Globus pallidus (tissue), 1 donor: ENCODE data around the gene SDF2L1.
"Not testable (repeated sequence)": the region's sequence is repeated elsewhere in the genome, so short reads cannot be mapped to it uniquely, and the experiment has no call there.

ENCODE experiments used
- DNase-seq: peaks from one replicate; pipeline ENCODE4 v3.0.0-alpha.2; 2015; ENCODE audit warnings: low spot score

The SDF2L1 gene

GRCh38 chr22:21686634-21687393, 44.7 kb downstream of the SDF2L1 start:
- DNase-seq, result no peak

GRCh38 chr22:21687685-21688259, 45.7 kb downstream of the SDF2L1 start:
- DNase-seq, result no peak

- no peak for DNase-seq
These were observed 46.2 kb downstream of the SDF2L1 start for GRCh38 chr22:21688341-21688705.

DNA sequence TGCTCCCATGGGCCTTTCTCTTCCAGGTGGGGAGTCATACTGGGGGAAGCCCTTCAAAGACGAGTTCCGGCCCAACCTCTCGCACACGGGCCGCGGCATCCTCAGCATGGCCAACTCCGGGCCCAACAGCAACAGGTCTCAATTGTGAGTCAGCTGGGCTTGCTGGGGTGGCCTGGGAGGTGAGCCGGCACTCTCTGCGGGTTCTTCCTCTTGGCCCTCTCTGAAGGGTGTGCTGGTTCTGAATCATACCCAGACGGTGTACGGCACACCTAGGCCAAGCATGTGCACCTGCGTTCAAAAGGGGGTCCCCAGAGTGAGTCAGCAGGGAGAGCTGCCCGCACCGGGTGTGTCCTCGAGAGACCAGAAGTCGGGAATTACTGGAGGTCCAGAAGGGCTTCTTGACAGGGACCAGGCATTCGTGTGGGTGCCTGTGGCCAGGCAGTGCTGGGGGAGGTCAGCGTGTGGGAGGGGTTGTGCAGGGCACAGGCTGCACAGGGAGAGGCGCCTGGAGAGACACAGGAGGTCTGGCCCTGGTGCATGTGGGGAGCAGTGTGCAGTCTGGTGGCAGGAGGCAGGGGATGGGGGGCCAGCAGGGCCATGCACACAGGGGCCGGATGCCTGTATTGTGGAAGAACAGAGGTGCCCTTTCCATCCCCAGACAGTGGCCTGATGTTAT, 46.7 kb downstream of the SDF2L1 start:
- DNase-seq, result no peak

DNA sequence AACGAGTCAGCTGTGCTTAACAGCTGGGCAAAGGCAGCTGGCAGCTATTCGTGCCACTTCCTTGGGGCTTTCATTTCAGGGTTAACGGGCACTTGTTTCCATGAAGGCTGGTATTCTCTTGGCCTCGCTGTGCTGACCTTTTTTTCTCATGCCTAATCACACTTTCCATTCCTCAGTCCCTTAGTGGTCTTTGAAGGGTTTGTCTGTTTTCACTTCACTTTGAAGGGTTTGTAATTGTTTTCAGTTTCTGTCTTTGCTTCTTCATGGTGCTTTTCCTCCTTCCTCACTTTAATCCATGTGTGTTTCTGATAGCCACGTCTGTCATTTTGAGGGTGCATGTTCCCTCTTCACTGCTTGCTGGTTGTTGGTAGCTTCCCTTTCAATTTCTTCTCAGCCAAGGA, 48.3 kb downstream of the SDF2L1 start:
- DNase-seq, result no peak

DNA sequence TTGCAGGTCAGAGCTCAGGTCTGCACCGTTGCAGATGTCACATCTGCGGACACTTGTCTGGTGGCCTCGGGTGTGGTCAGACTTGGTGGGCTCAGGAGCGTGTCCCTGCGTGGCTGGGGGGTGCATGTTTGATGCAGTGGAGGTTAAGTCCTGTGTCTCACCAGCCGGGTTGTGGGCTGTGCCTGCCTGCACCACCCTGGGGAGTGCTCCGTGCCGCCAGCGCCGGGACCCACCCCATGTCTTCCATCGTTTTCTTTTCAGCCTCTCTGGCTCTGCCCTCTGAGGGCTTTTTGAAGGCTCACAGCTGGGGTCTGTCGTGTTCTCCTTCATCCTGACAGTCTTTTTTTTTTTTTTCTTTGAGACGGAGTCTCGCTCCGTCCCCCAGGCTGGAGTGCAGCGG, 49.7 kb downstream of the SDF2L1 start:
- no peak for DNase-seq

DNA sequence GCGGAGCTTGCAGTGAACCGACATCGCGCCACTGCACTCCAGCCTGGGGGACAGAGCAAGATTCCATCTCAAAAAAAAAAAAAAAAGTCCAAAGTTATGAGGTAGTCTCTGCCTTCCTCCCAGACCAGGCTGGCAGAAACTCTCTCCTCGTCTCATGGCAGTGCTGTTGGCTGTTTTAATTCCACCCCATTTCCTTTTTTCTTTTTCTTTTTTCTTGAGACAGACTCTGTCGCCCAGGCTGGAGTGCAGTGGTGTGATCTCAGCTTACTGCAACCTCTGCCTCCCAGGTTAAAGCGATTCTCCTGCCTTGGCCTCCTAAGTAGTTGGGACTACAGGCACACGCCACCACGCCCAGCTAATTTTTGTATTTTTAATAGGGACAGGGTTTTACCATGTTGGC, 50.8 kb downstream of the SDF2L1 start:
- DNase-seq, result not testable (repeated sequence)

- no peak for DNase-seq
These were observed 51.4 kb downstream of the SDF2L1 start for GRCh38 chr22:21693333-21693998.
